GM19025 (cell line): Measurements from ENCODE around the gene MYO3B.
"Not testable (repeated sequence)": the region's sequence is repeated elsewhere in the genome, so short reads cannot be mapped to it uniquely, and the experiment has no call there.

ENCODE experiments used
- ATAC-seq: cut with Tn5 transposase; IDR thresholded peaks from one replicate; pipeline ENCODE4 v1.9.1; 2021; ENCODE audit warnings: mild to moderate bottlenecking, low read depth, moderate library complexity; ENCODE audit not compliant: unreplicated experiment

MYO3B gene

GRCh38 chr2:170455617-170456426, 277.9 kb downstream of the MYO3B start:
- ATAC-seq: no peak

DNA sequence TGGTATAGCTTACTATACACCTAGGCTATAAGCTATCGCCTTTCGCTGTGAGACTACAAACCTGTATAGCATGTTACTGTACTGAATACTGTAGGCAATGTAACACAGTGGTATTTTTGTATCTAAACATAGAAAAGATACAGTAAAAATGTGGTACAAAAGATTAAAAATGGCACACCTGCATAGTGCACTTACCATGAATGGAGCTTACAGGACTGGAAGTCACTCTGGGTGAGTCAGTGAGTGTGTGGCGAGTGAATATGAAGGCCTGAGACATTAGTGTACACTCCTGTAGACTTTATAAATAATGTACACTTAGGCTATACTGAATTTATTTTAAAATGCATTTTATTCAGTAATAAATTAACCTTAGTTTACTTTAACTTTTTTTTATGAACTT, 279.0 kb downstream of the MYO3B start:
- no peak for ATAC-seq

- ATAC-seq: no peak
Measured at GRCh38 chr2:170457742-170458141, 279.8 kb downstream of the MYO3B start.

DNA sequence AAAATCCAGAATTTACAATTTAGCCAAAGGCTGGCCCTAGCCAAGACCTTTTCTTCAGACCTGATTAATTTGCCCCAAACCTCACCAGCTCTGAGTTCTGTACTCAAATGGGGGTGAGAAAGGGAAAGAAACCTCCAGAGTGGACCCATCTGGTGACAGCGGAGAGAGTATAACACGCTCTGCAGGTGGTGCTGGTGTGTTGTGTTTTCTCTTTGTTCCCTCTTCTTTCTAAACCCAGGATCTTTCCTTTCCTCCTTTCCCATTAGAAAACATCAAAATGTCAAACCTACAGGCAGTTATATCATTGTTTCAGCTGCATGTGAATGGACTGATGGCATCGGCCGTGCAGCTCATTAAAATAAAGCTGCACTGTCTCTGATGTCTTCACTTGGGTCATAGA, 283.9 kb downstream of the MYO3B start:
- ATAC-seq: no peak

DNA sequence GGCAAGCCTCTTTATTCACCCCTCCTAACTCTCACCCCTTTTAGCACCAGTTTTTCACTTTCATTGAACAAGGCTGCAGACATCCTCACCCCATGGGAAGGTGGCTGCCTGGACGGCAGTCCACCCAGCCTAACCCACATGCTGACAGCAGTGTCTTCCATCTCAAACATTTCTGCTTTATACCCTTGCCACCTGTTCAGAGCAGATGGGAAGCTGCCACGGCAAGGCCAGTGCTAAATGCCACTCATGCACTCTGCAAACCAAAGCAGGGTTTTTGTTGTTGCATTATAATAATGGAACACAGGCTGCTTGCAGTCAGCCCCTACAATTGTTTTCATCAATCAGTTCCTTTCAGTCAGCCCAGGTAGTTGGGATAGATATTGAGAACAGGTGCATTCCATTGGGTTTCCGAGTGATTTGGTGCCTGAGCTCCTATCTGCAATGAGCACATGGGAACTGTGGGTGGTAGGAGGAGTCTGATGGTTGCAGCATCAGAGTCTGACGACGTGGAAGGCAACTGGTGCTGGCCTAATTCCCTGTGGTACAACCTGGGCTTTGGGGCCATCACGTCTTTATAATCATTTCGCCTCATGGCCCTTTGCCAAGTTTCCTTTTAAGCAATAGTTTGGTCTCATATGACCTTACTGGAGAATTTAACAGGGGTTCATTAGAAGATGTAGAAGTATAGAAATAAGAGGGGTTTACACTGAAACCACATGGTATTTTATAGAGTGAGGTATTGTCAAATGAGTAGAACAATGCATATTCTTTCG, 284.7 kb downstream of the MYO3B start:
- ATAC-seq: no peak

- ATAC-seq: no peak
Measured at GRCh38 chr2:170463206-170463537, 285.2 kb downstream of the MYO3B start.

DNA sequence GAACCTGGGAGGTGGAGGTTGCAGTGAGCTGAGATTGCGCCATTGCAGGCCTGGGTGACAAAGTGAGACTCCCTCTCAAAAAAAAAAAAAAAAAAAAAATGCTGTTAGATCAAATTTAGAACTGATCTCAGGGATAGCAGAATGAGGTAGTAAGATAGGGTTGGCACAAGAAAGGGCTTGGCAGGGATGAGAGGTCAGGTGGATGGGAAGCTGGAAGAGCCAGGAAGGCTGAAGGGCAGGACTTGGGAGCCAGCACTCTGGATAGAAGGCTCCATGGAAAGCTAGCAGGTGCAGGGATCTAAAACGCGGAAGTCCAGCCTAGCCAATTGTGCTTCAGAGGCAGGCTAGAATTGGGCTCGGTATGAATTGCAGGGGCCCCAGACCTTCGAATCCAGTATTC, 286.3 kb downstream of the MYO3B start:
- no peak for ATAC-seq

GRCh38 chr2:170465241-170465640, 287.3 kb downstream of the MYO3B start:
- ATAC-seq: no peak

DNA sequence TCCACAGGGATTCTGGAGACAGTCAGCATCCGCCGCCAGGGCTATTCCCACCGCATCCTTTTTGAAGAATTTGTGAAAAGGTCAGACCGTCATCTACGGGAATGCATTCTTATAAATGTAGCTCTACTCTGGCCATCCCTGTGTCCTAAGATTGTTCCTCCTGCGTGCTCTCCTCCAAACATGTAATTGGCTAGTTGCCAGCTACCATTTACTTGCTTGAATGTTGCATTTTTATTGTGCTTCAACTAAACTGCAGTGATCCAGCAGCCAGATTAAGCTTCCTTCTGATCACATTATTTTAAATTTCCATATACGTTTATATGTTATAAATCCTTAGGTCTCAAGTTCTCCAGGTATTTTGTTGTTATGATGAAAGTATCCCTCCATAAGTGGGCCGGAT, 288.7 kb downstream of the MYO3B start:
- no peak for ATAC-seq

DNA sequence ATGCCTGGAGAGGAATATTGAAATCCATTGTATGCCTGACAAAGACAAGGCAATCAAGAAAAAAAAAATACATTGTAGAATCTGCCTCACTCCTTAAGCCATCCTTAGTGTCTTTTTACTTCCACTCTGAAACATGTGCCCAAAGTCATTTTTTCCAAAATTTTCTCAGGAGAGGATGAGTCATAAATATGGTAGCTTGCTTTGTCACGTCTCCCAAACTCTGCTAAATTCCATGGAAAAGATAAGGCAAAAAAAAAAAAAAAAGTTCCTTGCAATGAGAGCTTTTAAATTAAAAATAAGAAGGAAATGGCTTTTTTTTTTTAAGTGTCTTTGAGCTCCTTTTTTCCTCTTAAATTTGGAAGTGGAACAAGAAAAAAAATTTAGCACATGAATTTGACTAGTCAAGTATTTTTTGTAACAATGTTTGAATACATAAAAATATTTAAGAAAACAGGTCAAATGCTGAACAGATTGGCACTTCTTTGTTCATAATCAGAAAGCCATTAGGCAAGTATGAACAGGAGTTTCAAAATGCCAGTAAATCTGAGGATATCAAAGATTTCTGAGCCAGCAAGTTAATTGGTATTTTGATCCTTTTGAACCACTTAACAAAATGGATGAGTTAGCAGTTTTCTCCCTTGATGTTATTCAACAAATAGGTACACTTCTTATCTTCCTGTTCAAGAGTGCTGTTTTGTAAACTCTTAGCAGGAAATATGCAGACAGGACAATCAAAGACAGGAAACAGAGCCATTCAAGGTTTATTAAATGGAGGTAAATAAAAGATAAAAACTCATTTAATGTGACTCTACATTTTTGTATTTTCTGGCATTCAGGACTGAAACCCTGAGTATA, 289.8 kb downstream of the MYO3B start:
- no peak for ATAC-seq

GRCh38 chr2:170468557-170468956, 290.6 kb downstream of the MYO3B start:
- ATAC-seq: no peak

- not testable (repeated sequence) for ATAC-seq
Measured at GRCh38 chr2:170472498-170472897, 294.6 kb downstream of the MYO3B start.

GRCh38 chr2:170475878-170476277, 297.9 kb downstream of the MYO3B start:
- no peak for ATAC-seq

GRCh38 chr2:170477630-170478029, 299.7 kb downstream of the MYO3B start:
- ATAC-seq: no peak

DNA sequence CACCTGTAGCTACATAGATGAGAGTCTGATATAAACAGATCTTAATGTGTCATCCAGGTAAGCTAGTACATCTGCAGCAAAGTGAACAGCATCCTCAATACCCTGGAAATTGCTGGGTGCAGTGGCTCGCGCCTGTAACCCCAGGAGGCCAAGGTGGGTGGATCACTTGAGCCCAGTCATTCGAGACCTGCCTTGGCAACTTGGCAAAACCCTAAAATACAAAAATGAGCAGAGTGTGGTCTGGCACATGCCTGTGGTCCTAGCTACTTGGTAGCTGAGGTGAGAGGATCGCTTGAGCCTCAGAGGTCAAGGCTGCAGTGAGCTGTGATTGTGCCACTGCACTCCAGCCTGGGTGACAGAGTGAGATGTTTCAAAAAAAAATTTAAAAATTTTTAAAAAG, 303.3 kb downstream of the MYO3B start:
- no peak for ATAC-seq

DNA sequence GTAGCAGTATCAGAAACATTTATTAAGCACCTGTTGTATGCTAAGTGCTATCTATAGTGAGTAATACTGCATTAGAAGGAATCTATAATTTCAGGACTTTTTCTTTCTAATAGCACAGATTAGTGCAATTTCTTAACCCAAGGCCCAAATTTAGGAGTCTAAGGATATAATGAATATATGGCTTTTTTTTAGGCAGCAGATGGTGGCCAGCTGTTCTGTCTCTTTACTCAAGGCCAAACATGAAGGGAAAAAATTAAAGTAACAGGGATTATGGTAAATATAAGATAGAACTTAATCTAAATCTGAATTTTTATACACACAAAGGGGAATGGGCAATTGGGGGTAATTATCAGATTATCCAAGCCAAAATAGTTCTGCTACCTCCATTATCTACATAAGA, 306.6 kb downstream of the MYO3B start:
- no peak for ATAC-seq

- no peak for ATAC-seq
Measured at GRCh38 chr2:170485254-170486026, 307.5 kb downstream of the MYO3B start.

DNA sequence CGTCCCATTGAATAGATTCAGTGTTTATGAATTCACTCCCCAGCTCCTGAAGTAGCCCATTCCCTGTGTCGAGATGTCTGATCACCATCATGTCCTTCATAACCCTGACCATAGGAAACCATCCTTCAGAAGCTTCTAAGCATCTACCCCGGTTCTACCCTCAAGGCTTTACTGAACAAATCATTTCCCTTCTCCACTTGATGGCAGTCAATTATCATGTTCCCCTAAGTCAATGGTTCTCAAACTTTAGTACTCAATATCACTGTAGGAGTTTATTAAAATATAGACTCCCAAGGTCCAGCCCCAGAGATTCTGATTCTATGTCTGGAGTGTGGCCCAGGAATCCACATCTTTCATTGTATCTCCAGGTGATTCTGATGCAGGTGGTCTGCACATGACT, 308.8 kb downstream of the MYO3B start:
- ATAC-seq: no peak

DNA sequence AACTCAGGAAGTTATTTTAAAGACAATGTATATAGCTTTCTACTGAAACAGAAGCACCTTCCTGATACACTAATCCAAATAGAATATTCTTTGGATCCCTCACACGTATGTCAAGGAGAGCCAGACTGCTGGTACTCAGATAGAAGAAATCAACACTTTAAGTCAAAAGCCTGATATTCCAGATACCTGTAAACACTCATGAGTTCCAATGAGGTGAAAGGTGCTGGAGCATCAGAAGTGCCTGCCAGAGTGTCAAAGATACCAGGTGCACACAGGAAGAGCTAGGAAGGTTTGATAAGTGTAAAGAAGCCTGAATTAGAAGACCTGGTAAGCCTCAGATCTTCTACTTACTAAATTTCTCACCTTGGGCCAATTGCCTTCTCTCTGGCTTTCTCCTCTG, 310.9 kb downstream of the MYO3B start:
- ATAC-seq: no peak

DNA sequence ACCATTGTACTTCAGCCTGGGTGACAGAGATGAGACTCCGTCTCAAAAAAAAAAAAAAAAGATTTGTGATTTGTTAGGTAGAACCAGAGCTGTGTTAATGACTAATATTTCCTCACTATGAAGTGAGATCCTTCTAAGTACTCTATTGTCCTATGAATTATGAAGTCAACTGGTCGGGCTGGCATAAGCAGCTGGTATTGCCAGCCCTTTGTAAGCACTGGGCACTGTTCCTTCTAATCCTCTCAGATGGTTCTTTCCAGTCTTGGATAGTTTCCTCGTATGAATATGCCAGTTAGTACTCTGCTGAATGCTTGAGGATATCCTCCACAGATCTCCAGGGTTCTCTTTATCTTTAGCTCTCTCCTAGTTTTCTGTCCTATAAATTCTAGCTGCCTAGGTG, 314.1 kb downstream of the MYO3B start:
- ATAC-seq: no peak
